ENCODE measurements around the gene CTIF. TPM values are rescaled to one million over a fixed set of nuclear protein-coding genes. Genes with fewer than 3 reads are reported as not detected.

The CTIF gene
- total RNA-seq, 2 donors from 2014 or later = 6.1 to 7.3 TPM

DNA sequence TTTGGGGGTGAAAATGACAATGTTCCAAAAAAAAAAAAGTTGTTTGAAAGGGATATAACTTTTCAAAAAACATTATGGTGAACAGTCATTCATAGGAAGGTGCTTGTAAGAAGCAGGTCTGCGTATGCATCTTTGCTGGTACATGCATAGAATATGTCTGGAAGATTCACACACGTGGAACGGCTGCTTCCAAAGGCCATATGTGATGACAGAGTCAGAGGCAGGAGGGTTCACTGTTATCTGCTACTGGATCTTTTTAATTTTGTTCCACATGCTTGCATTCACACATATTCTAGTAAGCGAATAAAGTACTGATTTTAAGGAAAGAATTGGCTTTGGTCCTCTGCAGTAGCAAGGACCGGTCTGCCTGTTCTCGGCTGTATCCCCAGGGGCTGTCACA, 218.5 kb downstream of the CTIF start:
- no peaks in the 10 kb centered on the region for H3K36me3 Mint-ChIP-seq (ENCODE audit: low read depth)
- peaks cover 2% of the 10 kb centered on the region for H3K4me1 Mint-ChIP-seq
- H3K27ac Mint-ChIP-seq = no peak overlapping the region
- ATAC-seq (no peak), DNase-seq (no peak)
- H3K9me3 ChIP-seq (ENCODE audit: control insufficient read depth, low read length, poor library complexity, severe bottlenecking) = no peaks in the 10 kb centered on the region
- H3K27me3 Mint-ChIP-seq = no peaks in the 10 kb centered on the region
- no peak overlapping the region for H3K4me3 Mint-ChIP-seq

GRCh38 chr18:48757906-48758305, 219.1 kb downstream of the CTIF start:
- H3K9me3 ChIP-seq (ENCODE audit: control insufficient read depth, low read length, poor library complexity, severe bottlenecking) = no peaks in the 10 kb centered on the region
- DNase-seq (no peak), ATAC-seq (no peak)
- no peaks in the 10 kb centered on the region for H3K36me3 Mint-ChIP-seq (ENCODE audit: low read depth)
- H3K4me3 Mint-ChIP-seq = no peak overlapping the region
- H3K27me3 Mint-ChIP-seq = no peaks in the 10 kb centered on the region
- no peak overlapping the region for H3K27ac Mint-ChIP-seq
- peaks cover 2% of the 10 kb centered on the region for H3K4me1 Mint-ChIP-seq

DNA sequence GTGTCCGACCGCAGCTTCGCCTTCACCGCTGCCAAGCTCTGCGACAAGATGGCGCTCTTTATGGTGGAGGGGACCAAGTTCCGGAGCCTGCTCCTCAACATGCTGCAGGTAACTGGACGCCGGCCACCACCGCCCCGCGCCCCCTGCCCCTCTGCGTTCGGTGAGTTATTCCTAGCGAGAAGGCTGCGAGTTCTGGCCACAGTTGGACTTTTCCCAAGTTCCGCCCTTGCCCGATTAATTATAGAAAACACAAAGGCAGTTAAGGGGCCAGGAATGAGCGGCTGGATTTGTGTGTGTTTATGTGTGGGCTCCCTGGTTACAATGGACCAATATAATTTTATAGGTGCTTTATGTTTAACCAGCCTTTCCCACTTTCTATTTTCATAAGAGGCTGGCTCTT, 222.8 kb downstream of the CTIF start:
- Mint-ChIP-seq H3K36me3 (ENCODE audit: low read depth) (no peaks in the 10 kb centered on the region), H3K4me3 (no peak overlapping the region), H3K27me3 (no peaks in the 10 kb centered on the region), H3K27ac (no peak overlapping the region), H3K4me1 (peaks cover 5% of the 10 kb centered on the region)
- DNase-seq (no peak), ATAC-seq (no peak)
- H3K9me3 ChIP-seq (ENCODE audit: control insufficient read depth, low read length, poor library complexity, severe bottlenecking) = no peaks in the 10 kb centered on the region

- Mint-ChIP-seq H3K36me3 (ENCODE audit: low read depth) (no peaks in the 10 kb centered on the region), H3K4me1 (peaks cover 6% of the 10 kb centered on the region), H3K4me3 (no peak overlapping the region), H3K27me3 (no peaks in the 10 kb centered on the region), H3K27ac (no peak overlapping the region)
- DNase-seq = no peak
- no peak for ATAC-seq
- H3K9me3 ChIP-seq (ENCODE audit: control insufficient read depth, low read length, poor library complexity, severe bottlenecking) = no peaks in the 10 kb centered on the region
Measured at GRCh38 chr18:48762022-48762421, 223.2 kb downstream of the CTIF start.

GRCh38 chr18:48762836-48763718, 224.2 kb downstream of the CTIF start:
- no peak overlapping the region for H3K27ac Mint-ChIP-seq
- H3K27me3 Mint-ChIP-seq = no peaks in the 10 kb centered on the region

DNA sequence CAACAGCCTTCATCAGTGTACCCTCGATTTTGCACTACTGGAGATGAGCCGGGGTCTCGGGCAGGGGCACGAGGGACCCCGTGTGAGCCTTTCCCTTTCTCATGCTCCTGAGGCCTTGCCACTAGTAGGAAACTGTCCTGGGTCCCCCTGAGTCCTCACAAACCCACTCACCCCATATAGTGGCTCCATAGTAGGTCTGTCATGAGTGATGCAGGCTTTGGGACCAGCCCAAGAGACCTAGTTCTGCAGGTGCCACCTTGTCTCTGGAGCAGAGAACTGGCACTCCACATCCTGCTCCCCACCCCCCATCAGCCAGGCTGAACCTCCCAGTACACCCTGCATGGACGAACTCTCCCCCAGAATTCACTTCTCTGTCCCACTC, 224.9 kb downstream of the CTIF start:
- no peaks in the 10 kb centered on the region for H3K36me3 Mint-ChIP-seq (ENCODE audit: low read depth)
- H3K4me3 Mint-ChIP-seq = no peak overlapping the region
- ATAC-seq = no peak
- no peaks in the 10 kb centered on the region for H3K9me3 ChIP-seq (ENCODE audit: control insufficient read depth, low read length, poor library complexity, severe bottlenecking)
- peaks cover 16% of the 10 kb centered on the region for H3K4me1 Mint-ChIP-seq
- no peak for DNase-seq
- peak overlapping the region; percentile 45 for H3K27ac Mint-ChIP-seq
- no peaks in the 10 kb centered on the region for H3K27me3 Mint-ChIP-seq

More at GRCh38 chr18:48762836-48763718, 224.2 kb downstream of the CTIF start:
- Mint-ChIP-seq H3K4me1 (peaks cover 16% of the 10 kb centered on the region), H3K36me3 (ENCODE audit: low read depth) (no peaks in the 10 kb centered on the region), H3K4me3 (no peak overlapping the region)
- H3K9me3 ChIP-seq (ENCODE audit: control insufficient read depth, low read length, poor library complexity, severe bottlenecking) = no peaks in the 10 kb centered on the region
- ATAC-seq (no peak), DNase-seq (no peak)

- no peak overlapping the region for H3K4me3 Mint-ChIP-seq
- H3K27me3 Mint-ChIP-seq = no peaks in the 10 kb centered on the region
- no peaks in the 10 kb centered on the region for H3K9me3 ChIP-seq (ENCODE audit: control insufficient read depth, low read length, poor library complexity, severe bottlenecking)
- no peak overlapping the region for H3K27ac Mint-ChIP-seq
- peaks cover 16% of the 10 kb centered on the region for H3K4me1 Mint-ChIP-seq
- DNase-seq (no peak), ATAC-seq (no peak)
- H3K36me3 Mint-ChIP-seq (ENCODE audit: low read depth) = no peaks in the 10 kb centered on the region
Measured at GRCh38 chr18:48765053-48765452, 226.2 kb downstream of the CTIF start.

GRCh38 chr18:48766026-48766425, 227.2 kb downstream of the CTIF start:
- H3K36me3 Mint-ChIP-seq (ENCODE audit: low read depth) = no peaks in the 10 kb centered on the region
- DNase-seq (no peak), ATAC-seq (no peak)
- H3K27ac Mint-ChIP-seq = no peak overlapping the region
- H3K9me3 ChIP-seq (ENCODE audit: control insufficient read depth, low read length, poor library complexity, severe bottlenecking) = no peaks in the 10 kb centered on the region
- no peaks in the 10 kb centered on the region for H3K27me3 Mint-ChIP-seq
- H3K4me1 Mint-ChIP-seq = peaks cover 16% of the 10 kb centered on the region
- no peak overlapping the region for H3K4me3 Mint-ChIP-seq

GRCh38 chr18:48766487-48766886, 227.7 kb downstream of the CTIF start:
- Mint-ChIP-seq H3K36me3 (ENCODE audit: low read depth) (no peaks in the 10 kb centered on the region), H3K27me3 (no peaks in the 10 kb centered on the region), H3K27ac (no peak overlapping the region), H3K4me3 (no peak overlapping the region), H3K4me1 (peaks cover 16% of the 10 kb centered on the region)
- no peak for DNase-seq
- ATAC-seq = no peak
- H3K9me3 ChIP-seq (ENCODE audit: control insufficient read depth, low read length, poor library complexity, severe bottlenecking) = no peaks in the 10 kb centered on the region

GRCh38 chr18:48767090-48767690, 228.4 kb downstream of the CTIF start:
- H3K9me3 ChIP-seq (ENCODE audit: control insufficient read depth, low read length, poor library complexity, severe bottlenecking) = no peaks in the 10 kb centered on the region
- Mint-ChIP-seq H3K27me3 (no peaks in the 10 kb centered on the region), H3K4me3 (no peak overlapping the region), H3K27ac (peak overlapping the region; percentile 85), H3K4me1 (peaks cover 15% of the 10 kb centered on the region), H3K36me3 (ENCODE audit: low read depth) (no peaks in the 10 kb centered on the region)
- DNase-seq = no peak
- peak; percentile 87 for ATAC-seq

- DNase-seq (no peak), ATAC-seq (no peak)
- no peak overlapping the region for H3K4me3 Mint-ChIP-seq
- H3K4me1 Mint-ChIP-seq = peaks cover 14% of the 10 kb centered on the region
- H3K36me3 Mint-ChIP-seq (ENCODE audit: low read depth) = no peaks in the 10 kb centered on the region
- no peaks in the 10 kb centered on the region for H3K27me3 Mint-ChIP-seq
- no peaks in the 10 kb centered on the region for H3K9me3 ChIP-seq (ENCODE audit: control insufficient read depth, low read length, poor library complexity, severe bottlenecking)
- no peak overlapping the region for H3K27ac Mint-ChIP-seq
Measured at GRCh38 chr18:48769006-48769636, 230.3 kb downstream of the CTIF start.

DNA sequence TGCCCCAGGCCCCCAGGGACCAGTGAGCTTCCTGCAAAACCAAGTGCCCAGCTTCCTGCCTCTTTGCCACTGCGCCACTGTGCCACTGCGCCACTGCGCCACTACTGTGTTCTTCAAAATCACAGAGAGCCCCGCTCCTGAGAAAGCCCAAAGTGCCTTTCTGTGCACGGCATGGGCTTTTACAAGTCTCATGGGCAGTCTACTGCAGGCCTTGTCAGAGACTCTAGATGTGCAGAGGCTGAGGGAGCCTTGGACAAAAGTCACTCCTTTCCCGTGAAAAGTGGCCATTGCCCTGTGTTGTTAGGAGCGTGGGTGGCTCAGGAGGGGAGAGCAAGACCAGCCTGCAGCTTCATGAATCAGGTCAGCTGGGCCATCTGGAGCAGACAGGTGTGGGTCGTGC, 231.4 kb downstream of the CTIF start:
- DNase-seq (no peak), ATAC-seq (no peak)
- H3K4me1 Mint-ChIP-seq = peaks cover 11% of the 10 kb centered on the region
- H3K27me3 Mint-ChIP-seq = no peaks in the 10 kb centered on the region
- no peaks in the 10 kb centered on the region for H3K36me3 Mint-ChIP-seq (ENCODE audit: low read depth)
- H3K4me3 Mint-ChIP-seq = no peak overlapping the region
- H3K9me3 ChIP-seq (ENCODE audit: control insufficient read depth, low read length, poor library complexity, severe bottlenecking) = no peaks in the 10 kb centered on the region
- H3K27ac Mint-ChIP-seq = no peak overlapping the region

DNA sequence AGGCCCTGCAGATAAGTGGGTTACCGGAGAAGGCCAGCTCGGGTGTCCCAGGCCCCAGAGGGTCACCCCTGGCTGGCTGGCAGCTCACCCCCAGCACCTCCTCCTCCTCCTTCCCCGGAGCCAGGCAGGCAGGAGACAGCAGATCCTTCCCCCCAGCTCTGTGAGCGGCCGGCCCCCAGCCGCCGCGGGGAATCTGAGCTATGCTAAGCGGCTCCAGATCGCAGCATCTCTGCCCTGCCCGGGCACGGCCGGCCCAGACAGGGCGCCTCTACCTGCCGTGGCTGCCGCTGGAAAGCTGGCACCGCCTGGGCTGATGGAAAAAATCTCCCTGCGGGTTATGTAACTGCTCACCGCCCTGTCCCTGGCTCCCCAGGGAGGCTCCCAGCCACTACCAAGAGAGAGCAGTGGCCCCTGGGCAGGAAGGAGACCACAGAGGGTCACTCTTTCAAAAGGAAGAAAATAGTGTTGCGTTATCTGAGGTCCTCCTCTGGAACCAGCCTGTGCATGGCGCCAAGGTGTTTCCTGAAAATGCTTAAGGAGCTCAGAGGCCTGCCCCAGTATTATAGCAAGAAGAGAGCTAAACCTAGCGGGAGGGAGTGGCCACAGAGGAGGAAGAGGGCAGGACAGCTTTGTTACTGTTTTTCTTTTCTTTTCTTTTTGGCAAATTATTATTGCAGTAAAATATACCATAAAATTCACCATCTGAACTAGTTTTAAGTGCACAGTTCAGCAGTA, 233.0 kb downstream of the CTIF start:
- H3K9me3 ChIP-seq (ENCODE audit: control insufficient read depth, low read length, poor library complexity, severe bottlenecking) = no peaks in the 10 kb centered on the region
- Mint-ChIP-seq H3K4me1 (peaks cover 14% of the 10 kb centered on the region), H3K27ac (no peak overlapping the region), H3K4me3 (no peak overlapping the region), H3K36me3 (ENCODE audit: low read depth) (no peaks in the 10 kb centered on the region), H3K27me3 (no peaks in the 10 kb centered on the region)
- ATAC-seq (no peak), DNase-seq (no peak)

Measured in T-helper 17 cell (primary cell).